GM21528 (cell line): Measurements from ENCODE around the gene TMEM158.

Source experiments
- ATAC-seq: cut with Tn5 transposase; IDR thresholded peaks from one replicate; pipeline ENCODE4 v1.9.1; 2021; ENCODE audit warnings: mild to moderate bottlenecking, moderate library complexity; ENCODE audit not compliant: unreplicated experiment, low FRiP score

Gene TMEM158

DNA sequence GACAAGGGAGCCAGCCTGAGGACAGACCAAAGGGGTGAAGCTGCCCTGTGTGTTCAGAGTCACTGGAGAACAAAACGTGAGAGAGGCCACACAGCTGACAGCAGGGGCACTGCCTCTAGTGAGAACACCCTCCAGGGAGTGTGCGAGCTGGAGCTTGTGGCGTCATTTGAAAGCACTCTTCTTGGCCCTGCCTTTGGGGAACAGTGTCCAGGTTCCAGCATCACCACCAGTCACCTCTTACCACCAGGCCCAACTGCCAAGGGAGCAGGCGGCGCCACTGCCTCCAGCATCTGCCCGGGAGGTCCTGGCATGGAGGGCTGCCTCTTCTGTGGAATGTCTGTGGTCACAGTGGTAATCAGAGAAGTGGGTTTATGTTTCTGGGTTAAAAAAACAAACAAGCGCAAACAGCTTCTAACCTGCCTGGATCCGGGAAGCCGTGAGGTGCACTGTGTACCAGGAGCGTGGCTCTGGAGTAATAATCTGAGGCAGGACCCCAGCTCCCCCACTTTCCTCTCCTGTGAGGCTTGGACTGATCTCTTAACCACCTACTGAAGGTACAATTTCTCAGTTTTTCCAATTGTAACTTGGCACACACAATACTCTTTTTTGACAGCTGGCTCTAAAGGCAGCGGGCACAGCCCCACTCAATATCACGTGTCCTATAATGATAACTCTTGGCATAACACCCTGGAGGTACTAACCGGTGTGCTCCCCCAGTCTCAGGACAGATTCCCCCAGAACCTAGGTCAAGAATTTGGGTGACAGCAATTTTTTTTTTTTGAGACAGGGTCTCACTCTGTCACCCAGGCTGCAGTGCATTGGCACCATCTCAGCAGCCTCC is 47.7 kb downstream of the TMEM158 start:
- no peak for ATAC-seq

GRCh38 chr3:45176912-45177311 is 49.2 kb downstream of the TMEM158 start:
- ATAC-seq: no peak
